GM18868 (cell line): ENCODE data around the gene ENDOD1.

ENCODE experiments used
- ATAC-seq: cut with Tn5 transposase; IDR thresholded peaks from one replicate; pipeline ENCODE4 v1.9.1; 2021; ENCODE audit warnings: mild to moderate bottlenecking, moderate library complexity; ENCODE audit not compliant: unreplicated experiment

ENDOD1 gene

GRCh38 chr11:95138448-95138847 is 48.8 kb downstream of the ENDOD1 start:
- peak; percentile 94 for ATAC-seq

- ATAC-seq = no peak
Observed at GRCh38 chr11:95140397-95141033, 50.9 kb downstream of the ENDOD1 start.

GRCh38 chr11:95142431-95142830 is 52.8 kb downstream of the ENDOD1 start:
- ATAC-seq = no peak

- ATAC-seq = no peak
Observed at GRCh38 chr11:95143106-95143681, 53.5 kb downstream of the ENDOD1 start.

- no peak for ATAC-seq
Observed at GRCh38 chr11:95144313-95145235, 54.9 kb downstream of the ENDOD1 start.

GRCh38 chr11:95145430-95146060 is 55.9 kb downstream of the ENDOD1 start:
- ATAC-seq = no peak

- ATAC-seq = no peak
Observed at GRCh38 chr11:95147364-95147905, 57.8 kb downstream of the ENDOD1 start.

GRCh38 chr11:95148406-95148805 is 58.8 kb downstream of the ENDOD1 start:
- no peak for ATAC-seq

- ATAC-seq = no peak
Observed at GRCh38 chr11:95148938-95149337, 59.3 kb downstream of the ENDOD1 start.

- no peak for ATAC-seq
Observed at GRCh38 chr11:95149651-95150364, 60.2 kb downstream of the ENDOD1 start.

GRCh38 chr11:95150956-95151684 is 61.5 kb downstream of the ENDOD1 start:
- peak; percentile 85 for ATAC-seq

- ATAC-seq = no peak
Observed at GRCh38 chr11:95152876-95153856, 63.5 kb downstream of the ENDOD1 start.

GRCh38 chr11:95153857-95154246 is 64.2 kb downstream of the ENDOD1 start:
- ATAC-seq = no peak

- ATAC-seq = no peak
Observed at GRCh38 chr11:95154514-95154913, 64.9 kb downstream of the ENDOD1 start.

GRCh38 chr11:95155385-95155784 is 65.7 kb downstream of the ENDOD1 start:
- no peak for ATAC-seq

GRCh38 chr11:95156133-95156721 is 66.6 kb downstream of the ENDOD1 start:
- ATAC-seq = no peak

GRCh38 chr11:95156916-95157541 is 67.4 kb downstream of the ENDOD1 start:
- no peak for ATAC-seq

- ATAC-seq = no peak
Observed at GRCh38 chr11:95157824-95158223, 68.2 kb downstream of the ENDOD1 start.
